ENCODE measurements around the gene C10orf67.
"Not testable (repeated sequence)": the region's sequence is repeated elsewhere in the genome, so short reads cannot be mapped to it uniquely, and the experiment has no call there.

Gene C10orf67

DNA sequence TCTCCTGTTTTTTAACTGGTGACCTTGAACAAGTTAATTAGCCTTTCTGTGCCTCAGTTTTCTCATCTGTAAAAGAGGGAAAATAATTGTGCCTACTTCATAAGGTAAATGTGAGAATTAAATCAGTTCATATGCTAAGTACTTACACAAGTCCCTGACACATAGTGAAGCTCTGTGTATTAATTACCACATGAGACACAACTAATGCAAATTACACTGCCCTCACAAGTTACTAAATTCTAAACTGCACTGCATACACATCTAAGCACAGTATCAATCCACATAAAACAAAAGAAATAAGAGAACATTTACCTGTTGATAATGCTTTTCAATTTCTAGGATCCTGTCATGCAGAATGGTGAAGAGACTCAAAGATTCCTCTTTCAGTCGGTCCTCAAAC, 22.5 kb downstream of the C10orf67 start:
- no peak for DNase-seq (ENCODE audit: low spot score)

DNA sequence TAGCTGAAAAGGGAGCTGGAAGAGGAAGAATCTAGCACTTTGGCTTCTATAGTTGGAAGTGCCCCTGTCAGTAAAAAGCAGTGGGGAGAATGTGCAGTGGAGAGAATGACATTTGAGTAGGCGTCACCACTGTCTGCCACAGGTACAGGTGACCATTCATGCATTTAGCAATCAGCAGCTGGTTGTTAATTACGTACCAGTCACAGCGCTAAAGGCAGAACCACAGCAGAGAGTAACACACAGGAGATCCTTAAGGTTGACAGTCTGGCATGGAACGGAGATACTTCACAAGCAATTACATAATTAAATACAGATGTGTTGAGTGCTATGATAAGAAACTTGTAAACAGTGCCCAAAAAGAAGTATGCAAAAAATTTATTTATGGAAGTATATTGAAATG, 24.8 kb downstream of the C10orf67 start:
- DNase-seq (ENCODE audit: low spot score), result no peak

DNA sequence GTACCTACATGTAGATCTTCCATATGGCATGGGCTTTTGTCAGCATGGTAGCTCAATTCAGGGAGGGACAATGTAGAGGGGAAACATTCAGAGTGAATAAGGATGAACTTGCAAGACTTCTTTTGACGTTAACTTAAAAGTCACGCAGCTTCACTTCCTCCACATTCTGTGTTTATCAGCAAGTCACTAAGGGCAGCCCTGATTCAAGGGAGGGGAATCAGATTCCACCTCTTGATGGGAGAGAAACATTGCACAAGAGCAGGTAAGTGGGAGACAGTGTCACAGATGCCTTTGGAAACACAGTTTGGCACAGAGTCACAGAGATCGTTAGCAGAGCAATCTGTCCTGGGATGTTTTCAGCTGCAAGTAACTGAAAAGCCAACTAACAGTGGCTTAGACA, 26.2 kb downstream of the C10orf67 start:
- DNase-seq (ENCODE audit: low spot score), result no peak

DNA sequence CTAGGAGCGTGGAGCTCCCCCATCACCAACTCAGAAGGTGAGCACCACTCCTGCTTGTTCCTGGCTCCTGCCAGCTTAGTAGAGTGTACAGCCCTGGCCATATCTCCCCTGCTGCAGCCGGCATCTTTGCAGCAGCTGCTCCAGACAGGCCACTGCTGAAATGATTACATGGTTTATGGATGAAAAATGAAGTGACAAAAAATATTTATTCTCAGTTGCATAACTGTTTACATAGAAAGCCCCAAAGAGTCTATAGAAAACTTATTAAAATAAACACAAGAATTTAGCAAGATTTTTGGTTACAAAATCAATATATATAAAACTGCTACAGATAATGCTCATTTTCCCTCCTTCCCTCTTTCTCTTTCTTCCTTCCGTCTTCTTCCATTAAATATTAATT, 27.2 kb downstream of the C10orf67 start:
- no peak for DNase-seq (ENCODE audit: low spot score)

DNA sequence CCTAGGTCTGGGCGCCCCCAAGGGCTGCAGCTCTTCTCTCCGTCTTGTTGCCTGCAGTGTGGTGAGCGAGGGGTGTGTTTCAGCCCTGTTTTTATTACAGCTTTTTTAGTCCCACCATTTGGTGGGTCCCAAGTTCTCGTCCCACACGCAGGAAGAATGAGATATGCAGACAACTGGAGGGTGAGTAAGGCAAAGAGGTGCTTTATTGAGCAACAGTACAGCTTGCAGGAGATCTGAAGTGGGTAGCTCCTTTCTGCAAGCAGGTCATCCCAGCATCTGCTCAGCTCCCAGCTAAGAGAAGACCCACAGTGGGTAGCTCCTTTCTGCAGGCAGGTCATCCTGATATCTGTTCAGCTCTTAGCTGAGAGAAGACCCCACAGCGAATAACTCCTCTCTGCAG, 28.2 kb downstream of the C10orf67 start:
- DNase-seq (ENCODE audit: low spot score), result no peak

DNA sequence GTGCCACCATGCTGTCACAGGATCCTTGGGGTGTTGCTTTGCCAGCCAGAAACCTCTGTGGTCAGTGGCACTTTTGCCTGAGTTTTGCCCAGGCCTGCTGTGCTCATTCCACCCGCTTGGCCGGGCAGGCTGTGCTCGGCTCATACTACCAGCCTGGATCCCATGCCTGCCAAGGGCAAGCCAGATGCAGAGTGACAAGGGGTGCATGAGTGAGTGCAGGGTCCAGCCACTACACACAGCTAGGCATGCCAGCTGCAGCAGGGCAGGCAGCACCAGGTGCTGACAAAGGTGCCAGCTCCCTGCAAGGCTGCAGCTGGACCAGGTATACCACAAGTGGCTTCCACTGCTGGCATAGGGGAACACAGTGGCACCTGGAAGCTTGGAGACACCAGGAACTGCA, 28.6 kb downstream of the C10orf67 start:
- no peak for DNase-seq (ENCODE audit: low spot score)

DNA sequence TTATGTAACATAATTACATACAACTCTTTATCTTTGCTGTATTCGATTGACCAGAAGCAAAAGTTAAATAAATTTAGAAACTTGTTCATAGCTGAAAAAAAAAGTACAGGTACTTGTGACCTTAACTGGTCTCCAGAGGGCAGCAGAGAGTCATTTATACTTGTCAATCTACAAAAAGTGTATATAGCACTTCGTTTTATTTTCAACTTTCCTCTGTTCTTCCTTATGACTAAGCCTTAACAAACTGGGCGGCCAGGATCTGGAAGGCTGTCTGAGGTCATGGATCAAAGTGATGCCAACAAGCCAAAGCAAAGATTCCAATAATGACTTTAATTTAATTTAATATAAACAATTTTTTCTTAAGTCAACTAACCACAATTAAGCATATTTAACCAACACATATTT, 29.8 kb downstream of the C10orf67 start:
- DNase-seq (ENCODE audit: low spot score), result no peak

- DNase-seq (ENCODE audit: low spot score), result no peak
Measured at GRCh38 chr10:23311034-23311433, 33.6 kb downstream of the C10orf67 start.

DNA sequence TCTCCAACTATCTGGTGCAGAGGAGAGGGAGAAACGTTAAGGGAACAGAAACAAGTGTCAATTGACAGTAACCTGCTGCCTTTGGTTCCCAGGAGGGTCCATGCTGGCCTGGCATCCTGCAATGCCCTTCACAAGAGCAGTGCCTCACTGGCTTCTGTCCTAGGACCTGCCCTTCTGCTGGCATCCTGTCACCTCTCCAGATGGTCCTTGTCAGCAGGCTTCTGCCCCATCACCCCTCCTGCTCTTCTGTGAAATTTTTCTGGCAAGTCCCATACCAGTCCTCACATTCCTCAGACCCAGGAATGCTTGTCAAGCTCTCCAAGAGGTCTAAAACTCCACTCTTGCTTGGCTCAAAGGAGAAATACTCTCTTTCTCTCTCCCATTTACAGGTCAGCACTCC, 34.2 kb downstream of the C10orf67 start:
- DNase-seq (ENCODE audit: low spot score), result no peak

DNA sequence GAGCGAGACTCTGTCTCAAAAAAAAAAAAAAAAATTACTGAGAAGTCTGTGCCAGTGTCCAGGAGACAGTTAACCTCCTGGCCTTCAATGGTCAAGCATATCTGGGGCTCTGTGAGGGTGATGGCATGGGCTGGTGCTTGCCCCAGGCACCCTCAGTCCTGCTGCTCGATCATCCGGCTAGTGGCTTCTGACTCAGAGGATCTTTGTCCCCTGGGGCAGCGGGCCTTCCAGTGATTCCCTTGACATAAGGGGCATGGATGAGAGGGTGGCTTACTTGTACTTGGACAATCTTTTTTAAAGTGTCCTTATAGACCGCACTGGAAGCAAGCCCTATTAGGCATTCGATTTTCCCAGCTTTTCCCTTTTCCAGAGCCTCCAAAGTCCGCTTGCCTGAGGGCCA, 44.6 kb downstream of the C10orf67 start:
- not testable (repeated sequence) for DNase-seq (ENCODE audit: low spot score)

DNA sequence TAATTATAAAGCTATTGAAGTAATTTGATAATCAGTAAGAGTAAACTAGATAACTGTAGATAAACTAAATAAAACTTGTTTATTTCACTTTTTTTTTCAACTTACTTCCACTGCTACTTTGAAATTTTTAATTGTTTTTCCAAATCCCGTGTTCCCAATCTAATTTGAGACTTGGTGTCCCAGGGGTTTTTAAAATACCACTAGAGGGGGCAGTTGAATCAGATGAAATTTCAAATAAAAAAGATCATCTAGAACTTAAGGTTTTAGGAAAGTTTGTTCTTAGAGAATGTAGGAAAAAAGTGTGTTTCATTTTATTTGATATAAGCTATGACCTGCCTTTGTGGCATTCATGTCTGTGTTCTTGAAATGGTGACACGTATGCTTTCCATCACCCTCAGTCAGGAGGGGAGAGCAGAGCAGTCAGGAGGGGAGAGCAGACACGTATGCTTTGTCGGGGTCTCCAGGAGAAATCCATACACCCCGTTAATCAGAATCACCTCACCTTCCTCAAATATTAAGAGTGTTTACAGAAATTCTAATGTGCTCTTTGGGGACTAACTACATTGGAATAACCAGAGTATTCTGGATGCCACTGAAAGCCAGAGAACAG, 49.9 kb downstream of the C10orf67 start:
- DNase-seq (ENCODE audit: low spot score), result no peak

DNA sequence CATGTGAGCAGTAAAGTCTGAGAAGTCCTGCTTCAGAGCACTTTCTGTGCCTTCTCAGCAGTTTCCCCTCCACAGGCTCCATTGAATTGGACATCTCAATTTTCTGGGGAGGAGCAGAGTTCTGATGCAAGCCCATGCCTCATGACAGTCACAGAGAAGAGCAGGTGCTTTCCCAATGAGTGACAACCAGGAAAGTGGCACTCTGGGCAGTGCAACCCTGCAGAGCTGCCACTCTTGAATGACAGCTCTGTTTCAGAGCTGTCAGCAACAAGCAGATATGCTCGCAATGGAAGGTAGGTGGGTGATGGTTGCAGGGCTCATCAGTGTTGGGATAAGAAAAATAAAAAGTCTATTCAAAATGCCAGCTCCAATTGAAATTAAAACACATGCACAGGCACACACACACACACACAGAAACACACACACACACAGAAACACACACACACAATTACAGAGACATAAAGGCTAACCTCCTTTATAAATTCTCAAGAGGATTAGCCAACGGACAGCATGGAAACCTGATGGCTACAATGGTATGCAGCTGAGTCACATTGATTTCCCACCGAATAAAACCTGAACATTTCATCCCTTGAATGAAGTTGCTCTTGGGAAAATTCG, 50.5 kb downstream of the C10orf67 start:
- DNase-seq (ENCODE audit: low spot score), result no peak

DNA sequence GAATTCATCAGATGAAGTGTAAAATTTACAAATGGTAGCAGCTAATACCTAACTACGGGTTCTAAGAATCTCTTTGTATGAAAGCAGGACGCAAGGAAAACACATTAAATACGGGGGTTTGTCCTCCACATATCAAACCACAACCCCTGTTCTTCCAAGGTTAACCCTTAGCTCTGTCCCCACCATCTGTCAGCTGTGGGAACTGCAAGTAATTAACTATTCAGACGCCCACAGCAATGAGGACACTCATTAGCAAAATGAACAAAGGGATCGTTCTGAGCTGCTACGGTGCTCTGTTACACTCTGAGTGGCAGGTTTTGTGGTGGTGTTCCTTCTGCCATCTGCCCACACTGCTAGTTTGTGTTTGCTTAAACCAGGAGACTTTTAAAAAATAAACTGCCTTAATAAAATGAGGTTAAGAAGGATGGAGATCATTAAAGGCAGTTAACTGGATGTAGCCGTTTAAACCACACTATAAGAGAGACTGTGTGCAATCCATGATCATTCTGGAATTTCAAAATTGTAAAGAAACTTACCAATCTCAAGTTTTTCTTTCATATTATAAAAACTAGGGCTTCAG, 51.4 kb downstream of the C10orf67 start:
- DNase-seq (ENCODE audit: low spot score), result no peak

GRCh38 chr10:23291551-23292334, 52.9 kb downstream of the C10orf67 start:
- no peak for DNase-seq (ENCODE audit: low spot score)

DNA sequence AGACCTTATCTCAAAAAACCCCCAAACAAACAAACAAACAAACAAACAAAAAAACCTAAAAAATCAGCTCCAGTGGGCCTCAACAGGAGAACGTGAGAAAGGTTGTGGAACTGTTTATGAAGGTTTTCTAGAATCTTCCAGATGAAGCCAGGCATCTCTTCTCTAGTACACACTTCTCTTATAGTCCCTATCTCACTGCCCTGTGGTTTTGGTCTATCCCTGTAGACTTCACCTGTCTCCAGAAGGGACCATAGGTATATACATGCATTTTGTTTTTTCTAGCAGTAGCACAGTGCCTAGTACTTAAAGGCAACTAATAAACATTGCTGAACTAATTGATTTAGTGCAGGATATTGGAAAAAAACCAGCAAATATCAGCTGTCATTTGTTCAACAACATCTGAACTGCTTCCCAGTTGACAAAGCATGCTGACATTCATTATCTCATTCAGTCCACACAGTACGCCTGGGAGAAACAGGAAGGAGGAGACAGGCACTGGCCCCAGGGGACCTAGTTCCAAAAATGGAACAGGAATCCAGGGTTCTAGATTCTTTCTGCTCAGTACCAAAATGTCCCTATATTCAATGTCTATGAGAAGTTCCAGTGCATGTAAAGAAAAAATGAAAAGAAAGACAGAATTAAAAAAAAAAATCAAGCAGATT, 59.8 kb downstream of the C10orf67 start:
- DNase-seq (ENCODE audit: low spot score), result no peak

DNA sequence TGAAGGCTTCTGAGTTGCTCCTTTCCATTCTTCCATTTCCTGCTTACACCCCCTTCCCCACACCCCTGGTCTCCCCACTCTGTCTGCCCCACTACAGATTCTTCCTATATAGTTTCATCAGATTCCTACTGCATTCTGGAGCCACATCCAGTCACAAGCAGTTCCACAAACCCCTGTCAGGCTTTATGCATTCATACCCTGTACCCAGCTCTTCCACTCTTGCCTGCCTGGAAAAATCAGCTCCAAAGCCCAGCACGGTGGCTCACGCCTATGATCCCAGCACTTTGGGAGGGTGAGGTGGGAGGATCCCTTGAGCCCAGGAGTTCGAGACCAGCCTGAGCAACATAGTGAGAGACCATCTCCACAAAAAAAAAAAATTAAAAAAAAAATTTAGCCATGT, 60.4 kb downstream of the C10orf67 start:
- no peak for DNase-seq (ENCODE audit: low spot score)

DNA sequence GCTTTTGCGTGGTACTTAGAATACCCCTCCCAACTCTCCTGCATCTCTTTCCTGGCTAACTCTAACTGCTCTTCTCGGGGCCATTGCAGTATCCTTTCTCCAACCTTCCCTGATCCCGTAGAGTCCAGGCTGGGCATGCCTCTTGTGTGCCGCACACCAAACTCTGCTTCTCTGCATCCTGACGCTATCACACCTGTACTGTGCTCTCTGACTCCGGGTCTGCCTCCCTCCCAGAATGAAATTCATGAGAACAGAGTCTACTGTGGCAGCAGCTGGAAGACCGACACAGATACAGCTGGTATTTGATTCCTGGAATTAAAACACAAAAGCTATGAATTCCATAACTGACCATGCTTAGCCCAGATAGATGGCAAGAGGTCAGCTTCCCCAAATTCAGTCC, 60.9 kb downstream of the C10orf67 start:
- DNase-seq (ENCODE audit: low spot score), result no peak

- DNase-seq (ENCODE audit: low spot score), result no peak
Measured at GRCh38 chr10:23281044-23281433, 63.6 kb downstream of the C10orf67 start.

- DNase-seq (ENCODE audit: low spot score), result no peak
Measured at GRCh38 chr10:23280419-23281043, 64.1 kb downstream of the C10orf67 start.

- DNase-seq (ENCODE audit: low spot score), result no peak
Measured at GRCh38 chr10:23275355-23275754, 69.2 kb downstream of the C10orf67 start.

DNA sequence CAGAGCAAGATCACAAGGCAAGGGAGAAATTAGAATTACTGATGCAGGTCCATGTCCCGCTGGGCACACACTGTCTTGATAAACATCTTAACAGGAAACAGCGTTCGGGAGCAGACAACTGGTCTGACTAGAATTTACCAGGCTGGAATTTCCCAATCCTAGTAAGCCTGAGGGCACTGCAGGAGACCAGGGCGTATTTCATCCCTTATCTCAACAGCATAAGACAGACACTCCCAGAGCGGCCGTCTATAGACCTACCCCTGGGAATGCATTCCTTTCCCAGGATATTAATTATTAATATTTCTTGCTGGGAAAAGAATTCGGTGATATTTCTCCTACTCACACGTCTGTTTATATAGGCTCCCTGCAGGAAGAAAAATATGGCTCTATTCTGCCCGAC, 70.4 kb downstream of the C10orf67 start:
- not testable (repeated sequence) for DNase-seq (ENCODE audit: low spot score)

- DNase-seq (ENCODE audit: low spot score), result no peak
Measured at GRCh38 chr10:23270531-23270930, 74.1 kb downstream of the C10orf67 start.
